HG03064 (cell line): ENCODE results near the gene THRB.

ENCODE experiments used
- ATAC-seq: cut with Tn5 transposase; IDR thresholded peaks from one replicate; pipeline ENCODE4 v1.9.1; 2021; ENCODE audit warnings: low read depth; ENCODE audit not compliant: unreplicated experiment

THRB gene

DNA sequence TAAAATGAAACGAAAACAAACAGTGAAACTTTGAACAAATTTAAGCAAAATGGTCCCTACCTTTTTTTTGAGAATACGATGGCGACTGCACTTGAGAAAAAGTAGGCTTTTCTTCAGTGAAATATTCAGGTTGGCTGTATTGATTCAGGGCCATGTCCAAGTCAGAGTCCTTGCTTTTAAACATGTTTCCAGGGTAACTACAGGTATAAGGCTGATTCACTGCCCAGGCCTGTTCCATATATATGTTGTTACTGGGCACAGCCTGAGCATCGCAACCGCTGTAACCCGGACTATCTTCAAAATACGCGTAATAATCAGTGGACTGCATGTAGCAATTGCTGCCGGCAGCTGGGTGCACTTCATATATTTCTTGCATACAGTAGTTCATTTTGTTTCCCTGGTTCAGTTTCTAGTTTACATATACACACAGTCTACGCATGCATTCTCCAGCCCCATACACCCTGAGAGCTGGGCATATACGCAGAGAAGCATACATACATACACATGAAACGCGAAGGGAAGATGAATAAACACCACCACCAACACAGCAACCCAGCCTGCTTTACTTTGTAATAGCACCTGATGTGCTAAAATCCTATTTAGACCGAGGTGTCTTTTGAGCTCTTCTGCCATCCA is 329.6 kb downstream of the THRB start:
- no peak for ATAC-seq

DNA sequence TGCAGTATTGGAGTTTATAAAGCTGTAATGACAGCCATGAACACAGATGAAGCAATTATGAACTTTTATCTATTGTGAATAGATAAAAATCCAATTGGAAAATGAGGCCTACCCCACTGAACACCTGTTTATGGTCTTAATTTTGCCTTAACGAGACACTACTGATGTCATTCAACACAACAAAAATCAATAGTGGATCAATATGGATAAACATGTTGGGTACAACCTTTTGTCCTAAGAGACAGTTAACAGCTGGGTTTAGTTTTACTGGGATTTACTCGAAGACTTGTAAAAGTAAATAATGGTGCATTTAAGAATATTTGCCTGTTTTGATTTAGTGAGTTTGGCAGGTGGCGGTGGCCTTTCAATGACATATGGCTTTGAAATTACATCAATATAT is 331.7 kb downstream of the THRB start:
- ATAC-seq: no peak

DNA sequence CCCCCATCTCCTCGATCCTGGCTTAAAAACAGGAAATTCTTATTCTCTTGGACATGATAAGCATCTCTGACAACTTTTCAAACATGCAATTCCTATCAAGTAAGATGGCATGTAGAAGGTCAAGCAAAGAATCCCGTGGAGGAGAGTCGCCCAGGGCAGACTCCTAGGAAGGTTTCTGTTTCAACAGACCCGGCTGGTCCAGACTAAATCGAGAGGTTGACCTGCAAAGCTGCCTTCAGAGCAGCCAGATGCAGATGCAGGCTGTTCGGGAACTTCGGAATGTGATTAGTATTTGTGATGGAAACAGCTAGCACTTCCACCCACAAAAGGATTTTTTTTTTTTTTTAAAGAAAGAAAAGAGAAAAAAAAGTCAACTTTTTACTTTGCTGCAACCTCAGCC is 332.8 kb downstream of the THRB start:
- no peak for ATAC-seq

DNA sequence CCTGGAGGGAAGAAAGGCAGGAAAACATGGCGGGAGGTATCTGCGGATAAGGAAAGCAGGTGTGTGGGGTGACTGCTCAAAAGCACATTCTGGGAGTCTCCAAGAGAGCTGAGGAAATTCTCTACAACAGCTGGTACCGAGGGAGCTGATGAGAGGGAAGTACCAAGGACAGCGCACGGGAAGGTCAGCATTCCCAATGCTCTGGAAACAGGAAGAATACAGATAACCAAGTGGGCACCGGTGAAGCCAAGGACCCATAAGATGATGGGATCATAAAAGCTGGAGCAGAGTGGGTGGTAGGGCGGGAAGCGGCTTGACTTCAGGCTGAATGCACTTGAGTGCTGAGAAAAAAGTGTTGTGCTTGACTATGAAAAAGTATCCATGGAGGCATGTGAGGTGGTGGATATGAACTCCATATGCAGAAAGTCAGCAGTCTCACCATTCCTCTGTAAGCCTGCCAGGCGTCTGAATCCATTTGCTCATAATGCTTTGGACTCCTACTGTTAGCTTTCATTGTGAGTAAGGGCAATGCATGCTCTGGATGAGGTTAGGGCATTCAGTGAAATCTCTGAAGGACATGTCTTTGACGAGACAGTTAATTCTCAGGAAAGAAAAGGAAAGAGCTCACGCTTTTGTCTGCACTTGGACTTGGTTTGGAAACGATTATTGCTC is 334.1 kb downstream of the THRB start:
- ATAC-seq: no peak

- ATAC-seq: no peak
Measured at GRCh38 chr3:24158761-24159454, 335.7 kb downstream of the THRB start.

GRCh38 chr3:24157106-24157505 is 337.5 kb downstream of the THRB start:
- ATAC-seq: no peak

- no peak for ATAC-seq
Measured at GRCh38 chr3:24156466-24156865, 338.2 kb downstream of the THRB start.

- ATAC-seq: no peak
Measured at GRCh38 chr3:24155276-24155675, 339.4 kb downstream of the THRB start.

- no peak for ATAC-seq
Measured at GRCh38 chr3:24154781-24155180, 339.9 kb downstream of the THRB start.

DNA sequence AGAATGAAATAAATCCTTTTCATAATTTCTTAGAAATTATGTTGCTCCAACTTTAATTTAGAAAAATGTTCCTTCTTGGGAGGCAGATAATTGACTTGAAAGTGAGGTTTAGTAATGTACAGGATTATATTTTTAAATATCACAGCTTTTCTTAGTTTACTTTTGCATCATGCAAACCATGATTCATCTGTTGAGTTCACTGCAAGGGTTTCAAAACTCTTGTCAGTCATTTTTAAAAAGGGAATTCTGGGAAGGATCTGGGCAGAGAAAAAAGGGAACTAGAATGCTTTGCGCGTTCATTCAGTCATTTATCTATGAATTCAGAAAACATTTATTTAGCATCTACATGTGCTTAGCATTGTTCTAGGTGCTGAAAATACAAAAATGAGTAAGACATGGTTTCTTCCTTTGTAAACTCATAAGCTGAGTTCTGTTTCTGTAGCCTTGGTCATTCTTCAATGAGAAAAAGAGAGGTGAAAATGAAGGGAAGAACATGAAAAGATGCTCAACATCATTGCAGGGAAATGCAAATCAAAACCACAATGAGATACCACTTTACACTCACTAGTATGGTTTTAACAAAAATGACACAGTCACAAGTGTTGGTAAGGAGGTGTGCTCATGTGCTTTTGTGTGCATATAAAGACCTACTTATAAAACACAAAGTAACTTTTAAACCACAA is 340.5 kb downstream of the THRB start:
- peak; percentile 84 for ATAC-seq

GRCh38 chr3:24151594-24151993 is 343.1 kb downstream of the THRB start:
- no peak for ATAC-seq

GRCh38 chr3:24149032-24149431 is 345.6 kb downstream of the THRB start:
- ATAC-seq: no peak

DNA sequence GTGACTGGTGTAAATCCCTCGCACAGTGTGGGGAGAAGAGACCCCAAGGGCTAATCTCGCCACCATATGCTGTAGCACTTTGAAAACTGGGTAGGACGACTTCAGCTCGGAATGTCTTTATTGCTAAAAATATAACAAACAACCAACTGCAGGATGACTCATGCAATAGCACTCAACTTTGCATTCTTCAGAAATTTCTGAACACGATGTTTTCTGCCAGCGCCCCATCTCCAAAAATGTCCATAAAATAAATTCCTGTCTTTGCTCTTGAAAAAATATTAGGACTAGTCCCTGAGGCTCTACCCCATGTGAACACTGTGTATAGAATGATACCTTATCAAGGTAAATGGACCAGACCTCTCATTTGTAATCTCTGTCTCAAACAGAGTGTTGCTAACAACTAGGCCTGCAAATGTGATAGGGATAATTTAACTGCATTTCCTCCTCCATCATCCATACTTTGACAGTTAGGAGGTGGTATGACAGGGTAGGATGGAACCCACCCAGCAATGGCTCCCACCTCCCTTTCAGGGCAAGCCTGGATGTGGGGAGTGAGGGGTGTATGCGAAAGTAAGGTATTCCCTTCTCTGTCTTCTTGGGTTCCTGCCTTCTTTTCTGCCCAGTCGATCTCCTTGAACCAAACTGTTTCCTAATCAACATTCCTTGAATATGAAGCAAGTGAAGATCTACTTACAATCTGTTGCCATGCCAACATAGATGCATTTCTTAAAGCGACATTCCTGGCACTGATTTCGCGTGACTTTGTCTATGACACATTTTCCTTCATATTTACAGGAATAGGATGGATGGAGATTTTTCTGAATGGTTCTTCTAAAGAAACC is 348.4 kb downstream of the THRB start:
- no peak for ATAC-seq

DNA sequence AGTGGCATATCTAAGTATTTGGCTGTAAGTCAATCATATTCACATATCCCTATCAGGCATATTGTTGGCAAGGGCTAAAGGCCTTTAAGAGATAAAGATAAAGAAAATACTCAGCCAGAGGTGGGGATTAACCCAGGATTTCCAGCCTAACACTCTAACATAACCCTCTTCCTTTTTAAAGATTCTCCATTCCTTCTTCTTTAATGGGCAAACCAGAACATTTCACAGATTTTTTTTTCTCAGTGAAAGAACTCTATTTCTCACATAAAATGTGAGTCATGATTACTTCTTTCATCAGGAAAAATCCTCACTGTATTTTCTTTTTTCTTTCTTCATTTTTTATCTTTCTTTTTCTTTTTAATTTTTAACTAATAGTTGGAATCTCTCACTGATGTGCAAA is 349.2 kb downstream of the THRB start:
- no peak for ATAC-seq

DNA sequence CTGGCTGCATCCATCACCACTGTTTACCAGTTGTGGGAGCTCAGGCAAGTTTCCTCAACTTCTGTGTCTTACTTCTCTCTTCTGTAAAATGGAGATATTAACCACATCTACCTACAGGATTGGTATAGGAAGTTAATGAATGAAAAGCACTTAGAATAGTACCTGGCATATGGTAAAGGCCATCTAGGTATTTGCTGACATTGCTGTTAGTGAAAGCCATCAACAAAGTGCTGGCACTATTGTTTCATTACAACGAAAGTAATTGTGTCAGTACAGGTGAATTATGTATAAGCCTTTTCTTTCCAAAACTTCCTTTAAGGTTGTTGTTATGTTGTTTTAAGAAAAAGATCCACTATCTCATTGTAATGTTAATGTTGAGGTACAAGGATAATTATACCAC is 352.5 kb downstream of the THRB start:
- no peak for ATAC-seq

DNA sequence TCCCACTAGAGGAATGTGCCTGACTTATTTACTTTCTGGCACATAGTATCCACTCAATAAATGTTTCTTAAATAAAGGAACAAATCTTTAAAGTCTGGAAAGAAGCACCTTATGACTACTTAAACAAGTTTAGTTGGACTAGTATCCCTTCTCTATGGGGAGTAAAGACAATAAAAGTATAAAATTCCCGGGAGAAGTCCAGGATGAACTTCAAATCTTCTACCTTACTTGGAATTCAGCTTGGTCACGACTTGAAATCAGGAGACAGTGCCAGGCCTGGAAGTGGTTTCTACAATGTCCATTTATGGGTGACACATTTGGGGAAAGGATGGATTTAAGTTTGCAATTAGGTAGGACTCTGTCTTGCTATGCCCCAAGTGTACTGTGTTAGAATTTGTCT is 353.1 kb downstream of the THRB start:
- ATAC-seq: no peak

DNA sequence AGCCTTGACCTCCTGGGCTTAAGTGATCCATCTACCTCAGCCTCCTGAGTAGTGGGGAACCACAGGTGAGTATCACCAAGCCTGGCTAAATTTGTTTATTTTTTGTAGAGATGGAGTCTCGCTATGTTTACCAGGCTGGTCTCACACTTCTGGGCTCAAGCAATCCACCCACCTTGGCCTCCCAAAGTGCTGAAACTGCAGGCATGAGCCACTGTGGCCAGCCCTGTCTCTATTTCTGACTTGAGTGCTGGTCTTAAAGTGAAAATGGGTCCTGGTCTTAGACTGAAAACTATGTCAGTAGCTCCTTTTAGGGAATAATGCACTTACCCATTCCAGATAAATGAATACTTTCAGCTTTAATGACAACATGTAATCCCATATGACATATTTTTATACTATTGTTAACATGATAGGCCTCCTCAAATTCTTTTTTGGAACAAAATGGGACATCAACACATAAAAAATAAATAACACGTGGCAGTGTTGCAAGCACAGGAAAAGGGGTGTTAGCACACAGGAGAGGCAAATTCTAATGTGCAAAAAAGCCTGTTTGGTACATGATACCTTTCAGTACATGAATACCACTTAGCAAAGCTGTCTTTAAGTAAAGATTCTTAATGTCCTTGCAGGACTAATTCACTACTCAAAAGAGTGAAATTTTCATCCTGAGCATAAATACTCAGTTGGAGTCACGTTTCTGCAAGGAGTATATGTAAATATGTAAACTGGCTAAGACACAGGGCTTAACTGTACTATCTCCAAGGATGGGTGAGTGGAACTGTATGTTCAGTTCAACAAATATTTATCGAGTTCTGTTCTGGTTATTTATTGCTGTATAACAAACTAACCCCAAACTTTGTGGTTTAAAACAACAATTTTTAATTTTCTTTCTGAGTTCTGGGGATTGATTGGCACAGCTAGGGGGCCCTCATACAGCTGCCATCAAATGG is 354.9 kb downstream of the THRB start:
- no peak for ATAC-seq

GRCh38 chr3:24138876-24139256 is 355.8 kb downstream of the THRB start:
- ATAC-seq: no peak
